Posterior vena cava (tissue), 2 donors: Measurements from ENCODE around the gene PLEKHA4. TPM values are rescaled to one million over a fixed set of nuclear protein-coding genes. Genes with fewer than 3 reads are reported as not detected.
"Not testable (repeated sequence)": the region's sequence is repeated elsewhere in the genome, so short reads cannot be mapped to it uniquely, and the experiment has no call there.

Experiments
- DNase-seq: peaks from one replicate; pipeline ENCODE4 v3.0.0-alpha.2; 2020; ENCODE audit warnings: low spot score
- intact Hi-C, 2 donors: fragments of 100-400 bp; cut with DNase I; formaldehyde crosslinking; loops; one replicate each; pipeline versions ENCODE4 v1.14.1 to v1.14.2; 2022 to 2023
- total RNA-seq, 2 donors: library from RNA; stranded (reverse); fragmentation: NEBNext Ultra II Directional; extraction: Animal tissue kit (Norgen Biotek cat#: 25700); gene quantifications; one replicate each; pipeline ENCODE4 v1.2.1, GENCODE V29; 2021
- donor health status: DM: yes; HTN: yes; CAD: no.
- donor health status: DM: yes; HTN: yes; CAD: no.

The PLEKHA4 gene
- total RNA-seq, 2 donors from 2014 or later = 91.0 to 91.2 TPM

DNA sequence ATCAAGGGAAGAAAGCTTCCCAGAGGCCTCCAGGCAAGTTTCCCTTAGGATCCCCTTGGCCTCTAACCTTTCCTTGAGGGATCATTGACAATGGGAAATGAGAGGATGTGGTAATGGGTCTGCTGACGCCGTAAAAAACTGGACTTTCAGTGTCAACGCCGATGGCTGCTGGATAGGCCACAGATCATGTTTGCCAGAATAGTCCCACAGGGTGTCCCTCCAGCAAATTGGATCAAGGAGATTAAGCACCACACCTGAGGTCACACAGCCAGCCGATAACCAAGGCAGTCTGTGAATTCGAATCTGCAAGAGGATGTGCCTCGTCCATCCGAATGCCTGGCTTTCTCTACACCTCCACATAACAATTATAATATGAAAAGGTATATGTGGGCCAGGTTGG is 75.1 kb downstream of the PLEKHA4 start:
- intact Hi-C loops = loop anchor here (5.0 to 10.0 kb wide), 2 partner anchors 172 to 179 kb away; partner anchors contain the start of gene FTL (in 1 of the 2)

DNA sequence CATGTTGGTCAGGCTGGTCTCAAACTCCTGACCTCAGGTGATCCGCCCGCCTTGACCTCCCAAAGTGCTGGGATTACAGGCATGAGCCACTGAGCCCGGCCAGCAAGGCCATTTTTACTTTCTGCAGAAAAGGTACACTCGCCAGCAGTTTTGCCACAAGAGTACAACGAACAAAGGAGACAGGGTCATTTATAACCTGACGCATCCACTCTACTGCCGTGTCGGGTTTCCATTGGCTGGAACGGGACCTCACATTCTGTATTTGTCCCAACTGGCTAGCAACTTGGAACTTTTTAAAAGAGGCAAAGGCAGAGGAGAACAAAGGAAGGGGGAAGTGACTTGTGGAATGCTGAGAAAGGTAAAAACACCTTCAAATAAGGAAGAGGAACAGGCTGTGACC is 81.1 kb downstream of the PLEKHA4 start:
- intact Hi-C loops = loop anchor here in 1 of 2 donors (2.0 kb wide), 1 partner anchor 47 kb away; no protein-coding TSS in a partner anchor

More for the DNA sequence above, 75.1 kb downstream of the PLEKHA4 start:
- DNase-seq = no peak

More for the DNA sequence above, 81.1 kb downstream of the PLEKHA4 start:
- DNase-seq = not testable (repeated sequence)

Other genes starting within 250 kb of the PLEKHA4 start
- gene RPL18, start 249.4 kb downstream of the PLEKHA4 start, total RNA-seq = 100 to 1,000 TPM; 746 to 777 TPM
- 10 to 100 TPM in 1 of 2 donors, 1 to 10 TPM in 1; 8.5 to 12.1 TPM for gene SPHK2, start 249.1 kb downstream of the PLEKHA4 start, total RNA-seq
- 1 to 10 TPM; 1.8 to 3.6 TPM for gene DBP, start 231.2 kb downstream of the PLEKHA4 start, total RNA-seq
- gene CA11, start 222.4 kb downstream of the PLEKHA4 start, total RNA-seq = 1 to 10 TPM; 4.8 to 5.7 TPM
- gene NTN5, start 195.6 kb downstream of the PLEKHA4 start, total RNA-seq = under 1 TPM; 0.28 to 0.38 TPM
- gene FUT2, start 172.6 kb downstream of the PLEKHA4 start, total RNA-seq = not detected
- gene MAMSTR, start 148.9 kb downstream of the PLEKHA4 start, total RNA-seq = 1 to 10 TPM in 1 of 2 donors, under 1 TPM in 1; 0.90 to 1.1 TPM
- gene RASIP1, start 128.0 kb downstream of the PLEKHA4 start, total RNA-seq = 10 to 100 TPM; 13.8 to 19.2 TPM
- gene IZUMO1, start 121.7 kb downstream of the PLEKHA4 start, total RNA-seq = under 1 TPM; 0.52 to 0.56 TPM
- 1 to 10 TPM; 1.5 to 2.1 TPM for gene FUT1, start 116.0 kb downstream of the PLEKHA4 start, total RNA-seq
- gene FGF21, start 113.1 kb downstream of the PLEKHA4 start, total RNA-seq = not detected
- gene BCAT2, start 57.6 kb downstream of the PLEKHA4 start, total RNA-seq = 10 to 100 TPM; 21.7 to 24.9 TPM
- 1 to 10 TPM; 5.6 to 6.6 TPM for gene HSD17B14, start 32.1 kb downstream of the PLEKHA4 start, total RNA-seq
- 100 to 1,000 TPM in 1 of 2 donors, 10 to 100 TPM in 1; 72.8 to 172 TPM for gene PPP1R15A, start 3.8 kb upstream of the PLEKHA4 start, total RNA-seq
- 1 to 10 TPM in 1 of 2 donors, under 1 TPM in 1; 0.86 to 1.9 TPM for gene TULP2, start 30.1 kb upstream of the PLEKHA4 start, total RNA-seq
- 100 to 1,000 TPM; 219 to 282 TPM for gene NUCB1, start 31.7 kb upstream of the PLEKHA4 start, total RNA-seq
- gene DHDH, start 65.1 kb upstream of the PLEKHA4 start, total RNA-seq = not detected
- 10 to 100 TPM; 44.6 to 53.4 TPM for gene BAX, start 86.3 kb upstream of the PLEKHA4 start, total RNA-seq
- gene FTL, start 96.7 kb upstream of the PLEKHA4 start, total RNA-seq = 1,000 to 10,000 TPM; 2,854 to 3,275 TPM
- 10 to 100 TPM; 28.0 to 39.5 TPM for gene GYS1, start 124.7 kb upstream of the PLEKHA4 start, total RNA-seq
- 10 to 100 TPM; 34.7 to 43.1 TPM for gene RUVBL2, start 125.3 kb upstream of the PLEKHA4 start, total RNA-seq
- not detected for gene LHB, start 148.5 kb upstream of the PLEKHA4 start, total RNA-seq
- gene CGB3, start 155.7 kb upstream of the PLEKHA4 start, total RNA-seq = not detected
- not detected for gene CGB2, start 163.3 kb upstream of the PLEKHA4 start, total RNA-seq
- gene CGB1, start 168.3 kb upstream of the PLEKHA4 start, total RNA-seq = not detected
- gene CGB5, start 175.2 kb upstream of the PLEKHA4 start, total RNA-seq = not detected
- not detected for gene CGB8, start 180.5 kb upstream of the PLEKHA4 start, total RNA-seq
- not detected for gene CGB7, start 189.1 kb upstream of the PLEKHA4 start, total RNA-seq
- not detected for gene NTF4, start 196.2 kb upstream of the PLEKHA4 start, total RNA-seq
- not detected for gene KCNA7, start 204.1 kb upstream of the PLEKHA4 start, total RNA-seq
- 100 to 1,000 TPM; 114 to 124 TPM for gene SNRNP70, start 216.8 kb upstream of the PLEKHA4 start, total RNA-seq
- gene LIN7B, start 245.8 kb upstream of the PLEKHA4 start, total RNA-seq = 1 to 10 TPM; 9.0 to 9.3 TPM